ENCODE results near the gene PLEKHG3. TPM values are rescaled to one million over a fixed set of nuclear protein-coding genes. Genes with fewer than 3 reads are reported as not detected.

PLEKHG3 gene
- total and polyA plus RNA-seq, 2 experiments from 2014 or later = 23.0 to 83.1 TPM

DNA sequence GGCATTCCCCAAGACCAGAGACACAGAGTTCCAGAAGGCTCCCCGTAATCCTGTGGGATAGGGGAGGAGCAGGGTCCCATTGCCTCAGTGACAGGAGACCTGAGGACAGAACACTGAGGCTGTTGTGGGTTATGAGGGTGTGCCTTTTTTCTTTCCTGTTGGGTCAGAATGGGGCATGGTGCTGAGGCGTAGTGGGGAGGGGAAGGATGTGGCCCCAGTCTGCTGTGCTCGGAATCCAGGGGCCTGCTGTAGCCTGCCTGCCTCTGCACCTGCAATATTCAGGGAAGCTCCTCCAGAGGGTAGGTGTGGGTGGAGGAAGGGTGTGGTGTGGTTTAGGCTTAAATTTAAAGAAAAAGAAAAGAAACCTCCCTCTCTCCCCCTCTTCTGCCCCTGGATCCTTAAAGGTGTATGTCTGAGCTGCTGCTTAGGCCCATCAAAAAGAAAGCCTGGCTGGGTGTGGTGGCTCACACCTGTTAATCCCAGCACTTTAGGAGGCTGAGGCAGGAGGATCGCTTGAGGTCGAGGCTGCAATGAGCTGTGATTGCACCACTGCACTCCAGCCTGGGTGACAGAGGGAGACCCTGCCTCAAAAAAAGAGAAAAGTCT is 18.7 kb downstream of the PLEKHG3 start (continued):
- TF ChIP-seq, protein P1, sequence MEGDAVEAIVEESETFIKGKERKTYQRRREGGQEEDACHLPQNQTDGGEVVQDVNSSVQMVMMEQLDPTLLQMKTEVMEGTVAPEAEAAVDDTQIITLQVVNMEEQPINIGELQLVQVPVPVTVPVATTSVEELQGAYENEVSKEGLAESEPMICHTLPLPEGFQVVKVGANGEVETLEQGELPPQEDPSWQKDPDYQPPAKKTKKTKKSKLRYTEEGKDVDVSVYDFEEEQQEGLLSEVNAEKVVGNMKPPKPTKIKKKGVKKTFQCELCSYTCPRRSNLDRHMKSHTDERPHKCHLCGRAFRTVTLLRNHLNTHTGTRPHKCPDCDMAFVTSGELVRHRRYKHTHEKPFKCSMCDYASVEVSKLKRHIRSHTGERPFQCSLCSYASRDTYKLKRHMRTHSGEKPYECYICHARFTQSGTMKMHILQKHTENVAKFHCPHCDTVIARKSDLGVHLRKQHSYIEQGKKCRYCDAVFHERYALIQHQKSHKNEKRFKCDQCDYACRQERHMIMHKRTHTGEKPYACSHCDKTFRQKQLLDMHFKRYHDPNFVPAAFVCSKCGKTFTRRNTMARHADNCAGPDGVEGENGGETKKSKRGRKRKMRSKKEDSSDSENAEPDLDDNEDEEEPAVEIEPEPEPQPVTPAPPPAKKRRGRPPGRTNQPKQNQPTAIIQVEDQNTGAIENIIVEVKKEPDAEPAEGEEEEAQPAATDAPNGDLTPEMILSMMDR (conservative IDR thresholded peaks at IDR 0.05; ENCODE audit: low read depth in 2 of 2) = no peak
- TF ChIP-seq EZH2phosphoT487 (IDR thresholded peaks at IDR 0.05; ENCODE audit: unreplicated experiment) = no peak
- no peak for TF ChIP-seq EZH2 (IDR thresholded peaks at IDR 0.05; ENCODE audit: low read depth, unreplicated experiment)
- no peak for TF ChIP-seq JUNB (IDR thresholded peaks at IDR 0.05; ENCODE audit: unreplicated experiment)
- TF ChIP-seq CREB1 (CRISPR knock-in tag; IDR thresholded peaks at IDR 0.05; ENCODE audit: low read depth) = no peak
- no peak for TF ChIP-seq NANOG (IDR thresholded peaks at IDR 0.05; ENCODE audit: borderline replicate concordance)

DNA sequence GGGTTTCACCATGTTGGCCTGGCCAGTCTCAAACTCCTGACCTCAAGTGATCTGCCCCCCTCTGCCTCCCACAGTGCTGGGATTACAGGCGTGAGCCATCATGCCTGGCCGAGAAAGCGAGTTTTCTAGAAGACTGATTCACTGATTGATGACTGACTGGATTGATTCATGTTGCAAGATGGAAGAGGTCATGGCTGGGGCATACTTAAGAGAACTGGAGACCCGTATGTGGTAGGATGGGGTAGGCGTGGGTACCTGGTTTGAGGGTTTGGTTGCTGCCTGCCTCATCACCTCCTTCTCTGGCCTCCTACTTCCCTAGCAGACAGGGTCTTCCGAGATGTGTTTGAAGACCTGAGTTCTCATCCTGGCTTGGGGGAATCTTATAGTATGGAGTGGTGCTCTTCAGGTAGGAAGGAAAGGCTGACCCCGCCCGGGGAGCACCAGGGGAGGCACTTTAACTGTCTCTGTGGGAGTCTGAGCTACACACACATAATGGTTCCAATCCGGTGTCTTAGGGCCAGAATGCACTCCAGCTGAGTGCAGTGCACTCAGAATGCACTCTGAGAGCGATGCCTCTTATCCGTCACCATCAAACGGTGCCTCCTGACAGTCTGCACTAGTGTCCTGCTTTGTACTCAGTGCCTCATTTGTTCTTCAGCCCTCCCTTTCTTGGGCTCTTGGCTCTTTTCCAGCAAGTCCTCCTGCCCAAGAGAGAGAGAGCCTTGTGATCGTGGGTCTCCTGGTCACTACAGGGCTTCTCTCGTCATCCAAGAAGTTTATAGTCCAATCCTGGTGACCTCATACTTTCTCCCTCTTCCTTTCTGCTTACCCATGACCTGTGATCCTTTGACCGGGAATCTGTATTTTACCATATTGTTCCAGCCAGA is 19.7 kb downstream of the PLEKHG3 start:
- H3K79me2 ChIP-seq (replicated peaks; ENCODE audit: insufficient read depth) = peaks cover 83% of the 10 kb centered on the region
- no peaks in the 10 kb centered on the region for H3K9me2 ChIP-seq (ENCODE audit: insufficient read depth)
- H3F3A ChIP-seq (replicated peaks; ENCODE audit: low read depth) = no peaks in the 10 kb centered on the region
- no peak overlapping the region for H3K4me3 ChIP-seq
- H2AFZ ChIP-seq = no peak overlapping the region
- H3K36me3 ChIP-seq (ENCODE audit: insufficient read depth) = no peaks in the 10 kb centered on the region; the same call in 1 of the 2 replicates
- H3K27ac ChIP-seq (ENCODE audit: low read depth) = no peak overlapping the region
- H3K4me1 Mint-ChIP-seq = peaks cover 82% of the 10 kb centered on the region
- ATAC-seq = no peak
- H4K20me1 ChIP-seq (replicated peaks; ENCODE audit: insufficient read depth) = peaks cover 44% of the 10 kb centered on the region
- H3K4me1 ChIP-seq (ENCODE audit: insufficient read depth) = peaks cover 68% of the 10 kb centered on the region
- H3K4me3 Mint-ChIP-seq = no peak overlapping the region; the same call in 2 of the 3 replicates
- no peak for DNase-seq (ENCODE audit: low spot score)
- H3K36me3 Mint-ChIP-seq (ENCODE audit: low read depth) = peaks cover 32% of the 10 kb centered on the region
- no peak overlapping the region; the same call in 1 of the 2 replicates for H3K4me2 ChIP-seq
- H3K27ac Mint-ChIP-seq = no peak overlapping the region
- no peaks in the 10 kb centered on the region for H3K27me3 ChIP-seq (ENCODE audit: insufficient read depth)
- no peaks in the 10 kb centered on the region for H3K9me3 Mint-ChIP-seq
- H3K27me3 Mint-ChIP-seq (ENCODE audit: insufficient read depth, low read depth, poor library complexity) = peaks cover 18% of the 10 kb centered on the region
- TF ChIP-seq STAT1 (IDR thresholded peaks at IDR 0.05; ENCODE audit: unreplicated experiment) (no peak), ZNF114 (CRISPR knock-in tag; IDR thresholded peaks at IDR 0.05) (no peak), EZH2 (IDR thresholded peaks at IDR 0.05; ENCODE audit: low read depth, unreplicated experiment) (no peak)
- TF ChIP-seq, protein P2, sequence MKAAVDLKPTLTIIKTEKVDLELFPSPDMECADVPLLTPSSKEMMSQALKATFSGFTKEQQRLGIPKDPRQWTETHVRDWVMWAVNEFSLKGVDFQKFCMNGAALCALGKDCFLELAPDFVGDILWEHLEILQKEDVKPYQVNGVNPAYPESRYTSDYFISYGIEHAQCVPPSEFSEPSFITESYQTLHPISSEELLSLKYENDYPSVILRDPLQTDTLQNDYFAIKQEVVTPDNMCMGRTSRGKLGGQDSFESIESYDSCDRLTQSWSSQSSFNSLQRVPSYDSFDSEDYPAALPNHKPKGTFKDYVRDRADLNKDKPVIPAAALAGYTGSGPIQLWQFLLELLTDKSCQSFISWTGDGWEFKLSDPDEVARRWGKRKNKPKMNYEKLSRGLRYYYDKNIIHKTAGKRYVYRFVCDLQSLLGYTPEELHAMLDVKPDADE (IDR thresholded peaks at IDR 0.05) = no peak
- TF ChIP-seq, protein P3, sequence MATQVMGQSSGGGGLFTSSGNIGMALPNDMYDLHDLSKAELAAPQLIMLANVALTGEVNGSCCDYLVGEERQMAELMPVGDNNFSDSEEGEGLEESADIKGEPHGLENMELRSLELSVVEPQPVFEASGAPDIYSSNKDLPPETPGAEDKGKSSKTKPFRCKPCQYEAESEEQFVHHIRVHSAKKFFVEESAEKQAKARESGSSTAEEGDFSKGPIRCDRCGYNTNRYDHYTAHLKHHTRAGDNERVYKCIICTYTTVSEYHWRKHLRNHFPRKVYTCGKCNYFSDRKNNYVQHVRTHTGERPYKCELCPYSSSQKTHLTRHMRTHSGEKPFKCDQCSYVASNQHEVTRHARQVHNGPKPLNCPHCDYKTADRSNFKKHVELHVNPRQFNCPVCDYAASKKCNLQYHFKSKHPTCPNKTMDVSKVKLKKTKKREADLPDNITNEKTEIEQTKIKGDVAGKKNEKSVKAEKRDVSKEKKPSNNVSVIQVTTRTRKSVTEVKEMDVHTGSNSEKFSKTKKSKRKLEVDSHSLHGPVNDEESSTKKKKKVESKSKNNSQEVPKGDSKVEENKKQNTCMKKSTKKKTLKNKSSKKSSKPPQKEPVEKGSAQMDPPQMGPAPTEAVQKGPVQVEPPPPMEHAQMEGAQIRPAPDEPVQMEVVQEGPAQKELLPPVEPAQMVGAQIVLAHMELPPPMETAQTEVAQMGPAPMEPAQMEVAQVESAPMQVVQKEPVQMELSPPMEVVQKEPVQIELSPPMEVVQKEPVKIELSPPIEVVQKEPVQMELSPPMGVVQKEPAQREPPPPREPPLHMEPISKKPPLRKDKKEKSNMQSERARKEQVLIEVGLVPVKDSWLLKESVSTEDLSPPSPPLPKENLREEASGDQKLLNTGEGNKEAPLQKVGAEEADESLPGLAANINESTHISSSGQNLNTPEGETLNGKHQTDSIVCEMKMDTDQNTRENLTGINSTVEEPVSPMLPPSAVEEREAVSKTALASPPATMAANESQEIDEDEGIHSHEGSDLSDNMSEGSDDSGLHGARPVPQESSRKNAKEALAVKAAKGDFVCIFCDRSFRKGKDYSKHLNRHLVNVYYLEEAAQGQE (IDR thresholded peaks at IDR 0.05; ENCODE audit: unreplicated experiment) = no peak
